Measurements from ENCODE around the gene PPIL4. TPM values are rescaled to one million over a fixed set of nuclear protein-coding genes. Genes with fewer than 3 reads are reported as not detected.
"Not testable (repeated sequence)": the region's sequence is repeated elsewhere in the genome, so short reads cannot be mapped to it uniquely, and the experiment has no call there.

The PPIL4 gene
- total RNA-seq, 2 experiments from 2014 or later: 20.8 to 21.9 TPM

DNA sequence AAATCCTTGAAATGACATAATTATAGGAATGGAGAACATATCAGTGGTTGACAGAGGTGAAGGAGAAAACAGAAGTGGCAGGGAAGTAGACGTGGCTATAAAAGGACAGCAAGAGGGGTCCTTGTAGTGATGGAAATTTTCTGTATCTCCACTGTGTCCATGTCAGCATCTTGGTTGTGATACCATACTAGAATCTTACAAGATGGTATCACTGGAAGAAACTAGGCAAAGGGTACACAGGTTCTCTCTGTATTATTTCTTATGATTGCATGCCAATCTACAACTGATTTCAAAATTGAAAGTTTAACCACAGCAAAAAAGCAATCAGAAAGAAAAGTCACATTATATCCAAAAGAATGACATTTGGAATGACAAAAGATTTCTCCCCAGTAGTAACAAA lies 44.6 kb downstream of the PPIL4 start:
- CTCF ChIA-PET: no interaction called here
- POLR2A ChIA-PET: interaction anchor here (1.1 kb wide), 1 partner anchor 16 kb away, joined by 3 read pairs; no protein-coding TSS in a partner anchor
- Mint-ChIP-seq H3K27ac (peak overlapping the region; percentile 85), H3K36me3 (ENCODE audit: low read depth) (peaks cover 41% of the 10 kb centered on the region), H3K9me3 (no peaks in the 10 kb centered on the region), H3K4me3 (no peak overlapping the region), H3K4me1 (ENCODE audit: low read depth) (peaks cover 62% of the 10 kb centered on the region), H3K27me3 (no peaks in the 10 kb centered on the region)
- intact Hi-C loops (cut with micrococcal nuclease): no loop called here
- DNase-seq: no peak
- no peak for ATAC-seq
- TF ChIP-seq, protein P1, sequence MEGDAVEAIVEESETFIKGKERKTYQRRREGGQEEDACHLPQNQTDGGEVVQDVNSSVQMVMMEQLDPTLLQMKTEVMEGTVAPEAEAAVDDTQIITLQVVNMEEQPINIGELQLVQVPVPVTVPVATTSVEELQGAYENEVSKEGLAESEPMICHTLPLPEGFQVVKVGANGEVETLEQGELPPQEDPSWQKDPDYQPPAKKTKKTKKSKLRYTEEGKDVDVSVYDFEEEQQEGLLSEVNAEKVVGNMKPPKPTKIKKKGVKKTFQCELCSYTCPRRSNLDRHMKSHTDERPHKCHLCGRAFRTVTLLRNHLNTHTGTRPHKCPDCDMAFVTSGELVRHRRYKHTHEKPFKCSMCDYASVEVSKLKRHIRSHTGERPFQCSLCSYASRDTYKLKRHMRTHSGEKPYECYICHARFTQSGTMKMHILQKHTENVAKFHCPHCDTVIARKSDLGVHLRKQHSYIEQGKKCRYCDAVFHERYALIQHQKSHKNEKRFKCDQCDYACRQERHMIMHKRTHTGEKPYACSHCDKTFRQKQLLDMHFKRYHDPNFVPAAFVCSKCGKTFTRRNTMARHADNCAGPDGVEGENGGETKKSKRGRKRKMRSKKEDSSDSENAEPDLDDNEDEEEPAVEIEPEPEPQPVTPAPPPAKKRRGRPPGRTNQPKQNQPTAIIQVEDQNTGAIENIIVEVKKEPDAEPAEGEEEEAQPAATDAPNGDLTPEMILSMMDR (IDR thresholded peaks at IDR 0.05): no peak

DNA sequence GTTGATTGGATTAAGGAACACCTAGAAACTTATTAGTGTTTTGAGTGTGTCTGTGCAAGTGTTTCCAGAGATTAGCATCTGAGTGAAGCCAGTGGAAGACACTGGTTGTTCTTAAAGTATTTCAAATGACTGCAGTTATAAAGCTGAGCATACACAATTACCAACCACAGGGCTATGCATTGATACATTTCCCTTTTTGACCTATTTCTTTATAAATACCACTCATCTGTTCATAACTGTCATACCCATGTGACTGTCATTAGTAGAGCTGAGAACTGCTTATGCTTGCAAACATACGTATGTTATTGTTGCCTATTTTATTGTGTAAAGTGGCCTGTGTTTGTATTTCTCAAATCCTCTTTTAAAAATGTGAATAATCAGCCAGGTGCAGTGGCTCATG lies 45.7 kb downstream of the PPIL4 start:
- TF ChIP-seq, protein P1 (IDR thresholded peaks at IDR 0.05): no peak
- Mint-ChIP-seq H3K27me3 (no peaks in the 10 kb centered on the region), H3K4me3 (no peak overlapping the region), H3K36me3 (ENCODE audit: low read depth) (peaks cover 33% of the 10 kb centered on the region), H3K9me3 (no peaks in the 10 kb centered on the region), H3K4me1 (ENCODE audit: low read depth) (peaks cover 71% of the 10 kb centered on the region), H3K27ac (peak overlapping the region; percentile 76)
- ChIA-PET CTCF (no interaction called here), POLR2A (interaction anchor here (1.0 to 1.1 kb wide), 2 partner anchors 14 to 16 kb away, joined by 3 read pairs; no protein-coding TSS in a partner anchor)
- ATAC-seq (no peak), DNase-seq (no peak)
- intact Hi-C loops (cut with micrococcal nuclease): no loop called here

DNA sequence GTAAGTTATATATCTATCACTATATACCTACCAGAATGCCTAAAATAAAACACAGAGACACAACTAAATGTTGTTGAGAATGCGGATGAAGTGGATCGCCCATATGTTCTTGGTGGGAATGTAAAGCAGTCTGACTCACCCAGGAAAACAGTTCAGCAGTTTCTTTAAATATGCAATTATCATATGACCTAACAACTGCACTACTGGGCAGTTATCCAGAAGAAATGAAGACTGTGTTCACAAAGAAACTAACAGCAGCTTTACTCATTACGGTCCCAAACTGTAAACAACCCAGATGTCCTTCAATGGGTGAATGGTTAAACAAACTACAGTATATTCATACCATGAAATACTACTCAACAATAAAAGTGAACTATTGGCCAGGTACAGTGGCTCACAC lies 46.8 kb downstream of the PPIL4 start:
- ChIA-PET POLR2A (interaction anchor here (0.7 to 1.1 kb wide), 2 partner anchors 9 to 10 kb away, joined by 3 read pairs; no protein-coding TSS in a partner anchor), CTCF (interaction anchor here (1.1 to 1.9 kb wide), 4 partner anchors 10 to 46 kb away, joined by 4 to 10 read pairs (median 6); partner anchors contain the start of gene PPIL4)
- H3K4me3 Mint-ChIP-seq: no peak overlapping the region
- no peak for DNase-seq
- intact Hi-C loops (cut with micrococcal nuclease): no loop called here
- TF ChIP-seq, protein P1 (IDR thresholded peaks at IDR 0.05): no peak
- no peak for ATAC-seq
- peaks cover 26% of the 10 kb centered on the region for H3K36me3 Mint-ChIP-seq (ENCODE audit: low read depth)
- H3K9me3 Mint-ChIP-seq: no peaks in the 10 kb centered on the region
- no peaks in the 10 kb centered on the region for H3K27me3 Mint-ChIP-seq
- peak overlapping the region; percentile 82 for H3K27ac Mint-ChIP-seq
- H3K4me1 Mint-ChIP-seq (ENCODE audit: low read depth): peaks cover 76% of the 10 kb centered on the region

DNA sequence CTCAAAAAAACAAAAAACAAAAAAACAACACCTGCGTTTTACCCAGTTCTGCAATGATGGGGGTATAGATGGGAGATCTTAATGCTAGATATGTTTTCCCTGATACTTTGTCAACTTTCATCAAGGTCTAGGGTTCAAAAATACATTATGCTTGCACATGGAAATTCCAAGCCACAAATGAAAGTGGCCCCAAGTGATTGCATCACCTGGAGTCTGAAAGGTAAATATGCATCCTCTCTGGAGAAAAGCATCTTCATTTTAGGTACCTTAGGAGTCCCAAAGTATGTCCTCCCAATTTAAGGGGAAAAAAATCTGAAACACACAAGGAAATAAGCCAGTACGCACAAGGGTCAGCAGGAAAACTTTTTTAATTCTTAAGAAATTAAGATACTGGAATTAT lies 48.5 kb downstream of the PPIL4 start:
- H3K4me1 Mint-ChIP-seq (ENCODE audit: low read depth): peaks cover 81% of the 10 kb centered on the region
- TF ChIP-seq, protein P1 (IDR thresholded peaks at IDR 0.05): no peak
- H3K27ac Mint-ChIP-seq: peak overlapping the region; percentile 94
- no peak for DNase-seq
- no peaks in the 10 kb centered on the region for H3K27me3 Mint-ChIP-seq
- intact Hi-C loops (cut with micrococcal nuclease): no loop called here
- no peak for ATAC-seq
- H3K4me3 Mint-ChIP-seq: no peak overlapping the region
- H3K9me3 Mint-ChIP-seq: no peaks in the 10 kb centered on the region
- H3K36me3 Mint-ChIP-seq (ENCODE audit: low read depth): peaks cover 26% of the 10 kb centered on the region
- CTCF ChIA-PET: interaction anchor here (1.4 to 2.8 kb wide), 4 partner anchors 9 to 20 kb away, joined by 3 to 18 read pairs (median 10); no protein-coding TSS in a partner anchor
- POLR2A ChIA-PET: interaction anchor here (1.4 to 3.1 kb wide), 2 partner anchors 12 to 464 kb away, joined by 3 to 21 read pairs; partner anchors contain the start of gene ZC3H12D

DNA sequence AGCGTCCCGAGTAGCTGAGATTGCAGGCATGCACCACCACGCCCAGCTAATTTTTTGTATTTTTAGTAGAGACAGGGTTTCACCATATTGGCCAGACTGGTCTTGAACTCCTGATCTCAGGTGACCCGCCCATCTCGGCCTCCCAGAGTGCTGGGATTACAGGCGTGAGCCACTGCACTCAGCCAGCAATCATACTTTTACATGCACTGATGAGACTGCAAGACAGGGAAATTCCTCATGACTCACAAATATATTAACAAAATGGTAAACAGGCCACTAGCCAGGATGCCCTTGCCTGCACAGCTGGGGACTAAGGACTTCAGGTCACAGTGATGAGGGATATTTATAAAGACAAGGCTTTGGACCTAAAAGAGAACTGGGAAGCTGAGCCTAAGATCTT lies 49.2 kb downstream of the PPIL4 start:
- H3K27me3 Mint-ChIP-seq; intact Hi-C loops (cut with micrococcal nuclease); H3K9me3 Mint-ChIP-seq: not testable (repeated sequence)
- ATAC-seq (peak; percentile 52), DNase-seq (peak; percentile 48)
- Mint-ChIP-seq H3K4me3 (peak overlapping the region; percentile 27), H3K27ac (peak overlapping the region; percentile 94), H3K4me1 (ENCODE audit: low read depth) (peaks cover 77% of the 10 kb centered on the region), H3K36me3 (ENCODE audit: low read depth) (peaks cover 22% of the 10 kb centered on the region)
- POLR2A ChIA-PET: interaction anchor here (1.4 to 3.1 kb wide), 3 partner anchors 9 to 464 kb away, joined by 3 to 21 read pairs (median 7); partner anchors contain the start of gene ZC3H12D
- CTCF ChIA-PET: interaction anchor here (1.4 to 2.8 kb wide), 4 partner anchors 9 to 20 kb away, joined by 3 to 18 read pairs (median 10); no protein-coding TSS in a partner anchor

DNA sequence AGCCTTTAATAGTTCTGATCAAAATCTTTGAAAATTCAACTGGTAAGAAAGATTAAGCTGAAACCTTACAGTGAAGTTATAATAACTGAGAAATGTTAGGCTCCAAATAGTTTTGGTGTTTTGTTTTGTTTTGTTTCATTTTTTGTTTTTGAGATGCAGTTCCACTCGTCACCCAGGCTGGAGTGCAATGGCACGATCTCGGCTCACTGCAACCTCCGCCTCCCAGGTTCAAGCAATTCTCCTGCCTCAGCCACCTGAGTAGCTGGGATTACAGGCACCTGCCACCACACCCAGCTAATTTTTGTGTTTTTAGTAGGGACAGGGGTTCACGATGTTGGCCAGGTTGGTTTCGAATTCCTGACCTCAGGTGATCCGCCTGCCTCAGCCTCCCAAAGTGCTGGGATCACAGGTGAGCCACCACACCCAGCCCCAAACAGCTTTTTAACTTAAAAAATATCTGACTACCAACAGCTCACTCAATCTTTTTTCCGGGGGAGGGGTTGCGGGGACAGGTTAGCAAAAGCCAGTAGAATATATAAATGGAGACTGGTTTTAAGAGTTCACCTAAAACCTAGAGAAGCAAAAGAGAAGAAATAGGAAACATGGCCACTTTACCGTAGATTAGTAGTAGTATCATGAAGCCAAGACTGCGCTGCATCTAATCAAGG lies 50.4 kb downstream of the PPIL4 start:
- POLR2A ChIA-PET: interaction anchor here (1.1 to 3.1 kb wide), 4 partner anchors 10 to 15 kb away, joined by 3 to 21 read pairs (median 8); partner anchors contain the start of gene ZC3H12D
- DNase-seq; H3K27me3 Mint-ChIP-seq; intact Hi-C loops (cut with micrococcal nuclease); H3K9me3 Mint-ChIP-seq: not testable (repeated sequence)
- H3K27ac Mint-ChIP-seq: peak overlapping the region; percentile 94
- peaks cover 19% of the 10 kb centered on the region for H3K36me3 Mint-ChIP-seq (ENCODE audit: low read depth)
- CTCF ChIA-PET: interaction anchor here (1.0 to 2.8 kb wide), 7 partner anchors 8 to 35 kb away, joined by 3 to 18 read pairs (median 8); no protein-coding TSS in a partner anchor
- peaks cover 76% of the 10 kb centered on the region for H3K4me1 Mint-ChIP-seq (ENCODE audit: low read depth)
- peak; percentile 29 for ATAC-seq
- H3K4me3 Mint-ChIP-seq: peak overlapping the region; percentile 57

DNA sequence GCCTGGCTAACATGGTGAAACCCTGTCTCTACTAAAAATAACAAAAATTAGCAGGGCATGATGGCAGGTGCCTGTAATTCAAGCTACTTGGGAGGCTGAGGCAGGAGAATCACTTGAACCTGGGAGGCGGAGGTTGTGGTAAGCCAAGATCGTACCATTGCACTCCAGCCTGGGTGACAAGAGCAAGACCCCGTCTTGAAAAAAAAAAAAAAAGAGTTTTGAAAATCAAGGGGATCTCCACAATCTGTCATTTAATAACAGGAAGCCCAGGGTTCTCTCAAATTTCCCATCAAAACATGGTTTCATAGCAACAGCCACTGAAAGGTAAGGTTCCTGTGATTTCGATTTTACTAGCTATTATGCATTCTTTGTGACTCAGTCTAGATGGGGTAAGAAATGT lies 51.0 kb downstream of the PPIL4 start:
- Mint-ChIP-seq H3K4me1 (ENCODE audit: low read depth) (peaks cover 76% of the 10 kb centered on the region), H3K4me3 (peak overlapping the region; percentile 57), H3K27ac (peak overlapping the region; percentile 94), H3K36me3 (ENCODE audit: low read depth) (peaks cover 14% of the 10 kb centered on the region)
- POLR2A ChIA-PET: interaction anchor here (1.1 to 3.1 kb wide), 4 partner anchors 10 to 15 kb away, joined by 3 to 21 read pairs (median 8); partner anchors contain the start of gene ZC3H12D
- DNase-seq (peak; percentile 79), ATAC-seq (peak; percentile 86)
- H3K9me3 Mint-ChIP-seq; intact Hi-C loops (cut with micrococcal nuclease); H3K27me3 Mint-ChIP-seq: not testable (repeated sequence)
- CTCF ChIA-PET: interaction anchor here (1.0 to 2.8 kb wide), 7 partner anchors 9 to 34 kb away, joined by 3 to 18 read pairs (median 8); no protein-coding TSS in a partner anchor
